ENCODE data around the gene UBXN11.
A peak's percentile ranks its signal among the peaks of the same experiment; 100 is the strongest.

The UBXN11 gene

GRCh38 chr1:26275580-26276431, 30.6 kb downstream of the UBXN11 start:
- peak; percentile 71 for TF ChIP-seq CTCF (conservative IDR thresholded peaks at IDR 0.05; ENCODE audit: low read depth)
- ChIA-PET CTCF (interaction anchor here (0.5 to 1.2 kb wide), 8 partner anchors 10 to 141 kb away, joined by 3 to 5 read pairs (median 4); no protein-coding TSS in a partner anchor), POLR2A (ENCODE audit: low non-redundant PET) (interaction anchor here (0.7 kb wide), 1 partner anchor 87 kb away, joined by 3 read pairs; no protein-coding TSS in a partner anchor)
- peak; percentile 91 for DNase-seq (ENCODE audit: low spot score)
- peak overlapping the region; percentile 99 for H3K27ac ChIP-seq

GRCh38 chr1:26274801-26275425, 31.5 kb downstream of the UBXN11 start:
- ChIA-PET POLR2A (ENCODE audit: low non-redundant PET) (interaction anchor here (0.7 kb wide), 1 partner anchor 86 kb away, joined by 3 read pairs; no protein-coding TSS in a partner anchor), CTCF (interaction anchor here (0.7 to 1.2 kb wide), 10 partner anchors 9 to 369 kb away, joined by 3 to 5 read pairs (median 4); partner anchors contain the start of gene STMN1)
- peak overlapping the region; percentile 99 for H3K27ac ChIP-seq
- DNase-seq (ENCODE audit: low spot score), result peak; percentile 37
- TF ChIP-seq CTCF (conservative IDR thresholded peaks at IDR 0.05; ENCODE audit: low read depth), result no peak

- TF ChIP-seq CTCF (conservative IDR thresholded peaks at IDR 0.05; ENCODE audit: low read depth), result no peak
- H3K27ac ChIP-seq, result no peak overlapping the region
- no peak for DNase-seq (ENCODE audit: low spot score)
- ChIA-PET CTCF (interaction anchor here (0.7 kb wide), 1 partner anchor 201 kb away, joined by 6 read pairs; no protein-coding TSS in a partner anchor), POLR2A (ENCODE audit: low non-redundant PET) (no interaction called here)
These were observed 37.3 kb downstream of the UBXN11 start for GRCh38 chr1:26269198-26269550.

GRCh38 chr1:26268290-26269197, 37.9 kb downstream of the UBXN11 start:
- TF ChIP-seq CTCF (conservative IDR thresholded peaks at IDR 0.05; ENCODE audit: low read depth), result no peak
- POLR2A ChIA-PET (ENCODE audit: low non-redundant PET), result no interaction called here
- H3K27ac ChIP-seq, result peak overlapping the region; percentile 25
- CTCF ChIA-PET, result interaction anchor here (0.7 kb wide), 2 partner anchors 10 to 202 kb away, joined by 3 to 6 read pairs; no protein-coding TSS in a partner anchor
- no peak for DNase-seq (ENCODE audit: low spot score)

- TF ChIP-seq CTCF (conservative IDR thresholded peaks at IDR 0.05; ENCODE audit: low read depth), result no peak
- CTCF ChIA-PET, result interaction anchor here (0.6 to 0.7 kb wide), 2 partner anchors 9 to 617 kb away, joined by 3 to 4 read pairs; no protein-coding TSS in a partner anchor
- no peak overlapping the region for H3K27ac ChIP-seq
- POLR2A ChIA-PET (ENCODE audit: low non-redundant PET), result no interaction called here
- no peak for DNase-seq (ENCODE audit: low spot score)
These were observed 41.0 kb downstream of the UBXN11 start for GRCh38 chr1:26265405-26265804.
